Measurements from ENCODE around the gene OLFM1.

OLFM1 gene

DNA sequence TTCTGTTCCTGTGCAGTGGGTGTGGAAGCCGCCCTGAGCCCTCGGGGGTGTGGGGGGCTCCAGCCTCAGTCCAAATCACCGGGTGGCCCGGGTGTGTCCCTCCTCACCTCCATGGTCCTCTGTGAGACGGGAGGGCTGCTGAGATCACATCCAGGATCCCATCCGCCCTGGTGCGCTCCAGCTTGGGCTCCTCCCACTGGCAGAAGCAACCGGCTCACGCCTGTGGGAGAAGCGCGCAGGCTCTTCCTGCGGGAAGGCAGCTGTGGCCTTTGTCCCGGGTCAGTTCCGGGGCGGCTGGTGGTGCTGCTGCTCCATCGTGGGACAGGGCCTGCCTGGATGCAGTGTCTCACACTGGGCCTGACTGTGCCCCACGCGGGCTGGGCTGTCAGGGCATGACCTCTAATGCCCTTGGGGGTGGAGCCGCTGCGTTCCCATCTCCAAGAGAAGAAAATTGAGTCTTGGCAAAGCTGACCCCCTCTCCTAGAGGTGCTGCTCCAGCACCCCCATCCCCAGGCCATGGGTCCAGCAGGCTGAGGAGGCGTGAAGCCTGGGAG is 18.5 kb downstream of the OLFM1 start:
- TF ChIP-seq EGR1 (IDR thresholded peaks at IDR 0.05) (no peak), YY1 (IDR thresholded peaks at IDR 0.05; ENCODE audit: low read depth) (no peak), TCF12 (IDR thresholded peaks at IDR 0.05; ENCODE audit: low read depth) (no peak), TEAD4 (IDR thresholded peaks at IDR 0.05) (no peak), EP300 (IDR thresholded peaks at IDR 0.05; ENCODE audit: borderline replicate concordance) (no peak), ZBTB7A (IDR thresholded peaks at IDR 0.05; ENCODE audit: low read depth) (no peak), RAD21 (IDR thresholded peaks at IDR 0.05; ENCODE audit: low read depth) (no peak), CREB1 (IDR thresholded peaks at IDR 0.05; ENCODE audit: low read depth) (no peak), TAF1 (IDR thresholded peaks at IDR 0.05; ENCODE audit: low read depth) (no peak), CEBPB (IDR thresholded peaks at IDR 0.05) (no peak), NFIC (IDR thresholded peaks at IDR 0.05) (no peak), FOXM1 (IDR thresholded peaks at IDR 0.05; ENCODE audit: borderline replicate concordance, low read depth) (no peak)
- TF ChIP-seq, protein P1, sequence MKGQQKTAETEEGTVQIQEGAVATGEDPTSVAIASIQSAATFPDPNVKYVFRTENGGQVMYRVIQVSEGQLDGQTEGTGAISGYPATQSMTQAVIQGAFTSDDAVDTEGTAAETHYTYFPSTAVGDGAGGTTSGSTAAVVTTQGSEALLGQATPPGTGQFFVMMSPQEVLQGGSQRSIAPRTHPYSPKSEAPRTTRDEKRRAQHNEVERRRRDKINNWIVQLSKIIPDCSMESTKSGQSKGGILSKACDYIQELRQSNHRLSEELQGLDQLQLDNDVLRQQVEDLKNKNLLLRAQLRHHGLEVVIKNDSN (IDR thresholded peaks at IDR 0.05): no peak
- TF ChIP-seq, protein P2, sequence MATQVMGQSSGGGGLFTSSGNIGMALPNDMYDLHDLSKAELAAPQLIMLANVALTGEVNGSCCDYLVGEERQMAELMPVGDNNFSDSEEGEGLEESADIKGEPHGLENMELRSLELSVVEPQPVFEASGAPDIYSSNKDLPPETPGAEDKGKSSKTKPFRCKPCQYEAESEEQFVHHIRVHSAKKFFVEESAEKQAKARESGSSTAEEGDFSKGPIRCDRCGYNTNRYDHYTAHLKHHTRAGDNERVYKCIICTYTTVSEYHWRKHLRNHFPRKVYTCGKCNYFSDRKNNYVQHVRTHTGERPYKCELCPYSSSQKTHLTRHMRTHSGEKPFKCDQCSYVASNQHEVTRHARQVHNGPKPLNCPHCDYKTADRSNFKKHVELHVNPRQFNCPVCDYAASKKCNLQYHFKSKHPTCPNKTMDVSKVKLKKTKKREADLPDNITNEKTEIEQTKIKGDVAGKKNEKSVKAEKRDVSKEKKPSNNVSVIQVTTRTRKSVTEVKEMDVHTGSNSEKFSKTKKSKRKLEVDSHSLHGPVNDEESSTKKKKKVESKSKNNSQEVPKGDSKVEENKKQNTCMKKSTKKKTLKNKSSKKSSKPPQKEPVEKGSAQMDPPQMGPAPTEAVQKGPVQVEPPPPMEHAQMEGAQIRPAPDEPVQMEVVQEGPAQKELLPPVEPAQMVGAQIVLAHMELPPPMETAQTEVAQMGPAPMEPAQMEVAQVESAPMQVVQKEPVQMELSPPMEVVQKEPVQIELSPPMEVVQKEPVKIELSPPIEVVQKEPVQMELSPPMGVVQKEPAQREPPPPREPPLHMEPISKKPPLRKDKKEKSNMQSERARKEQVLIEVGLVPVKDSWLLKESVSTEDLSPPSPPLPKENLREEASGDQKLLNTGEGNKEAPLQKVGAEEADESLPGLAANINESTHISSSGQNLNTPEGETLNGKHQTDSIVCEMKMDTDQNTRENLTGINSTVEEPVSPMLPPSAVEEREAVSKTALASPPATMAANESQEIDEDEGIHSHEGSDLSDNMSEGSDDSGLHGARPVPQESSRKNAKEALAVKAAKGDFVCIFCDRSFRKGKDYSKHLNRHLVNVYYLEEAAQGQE (IDR thresholded peaks at IDR 0.05; ENCODE audit: low read depth): no peak
- TF ChIP-seq, protein P3, sequence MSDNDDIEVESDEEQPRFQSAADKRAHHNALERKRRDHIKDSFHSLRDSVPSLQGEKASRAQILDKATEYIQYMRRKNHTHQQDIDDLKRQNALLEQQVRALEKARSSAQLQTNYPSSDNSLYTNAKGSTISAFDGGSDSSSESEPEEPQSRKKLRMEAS (IDR thresholded peaks at IDR 0.05): no peak

DNA sequence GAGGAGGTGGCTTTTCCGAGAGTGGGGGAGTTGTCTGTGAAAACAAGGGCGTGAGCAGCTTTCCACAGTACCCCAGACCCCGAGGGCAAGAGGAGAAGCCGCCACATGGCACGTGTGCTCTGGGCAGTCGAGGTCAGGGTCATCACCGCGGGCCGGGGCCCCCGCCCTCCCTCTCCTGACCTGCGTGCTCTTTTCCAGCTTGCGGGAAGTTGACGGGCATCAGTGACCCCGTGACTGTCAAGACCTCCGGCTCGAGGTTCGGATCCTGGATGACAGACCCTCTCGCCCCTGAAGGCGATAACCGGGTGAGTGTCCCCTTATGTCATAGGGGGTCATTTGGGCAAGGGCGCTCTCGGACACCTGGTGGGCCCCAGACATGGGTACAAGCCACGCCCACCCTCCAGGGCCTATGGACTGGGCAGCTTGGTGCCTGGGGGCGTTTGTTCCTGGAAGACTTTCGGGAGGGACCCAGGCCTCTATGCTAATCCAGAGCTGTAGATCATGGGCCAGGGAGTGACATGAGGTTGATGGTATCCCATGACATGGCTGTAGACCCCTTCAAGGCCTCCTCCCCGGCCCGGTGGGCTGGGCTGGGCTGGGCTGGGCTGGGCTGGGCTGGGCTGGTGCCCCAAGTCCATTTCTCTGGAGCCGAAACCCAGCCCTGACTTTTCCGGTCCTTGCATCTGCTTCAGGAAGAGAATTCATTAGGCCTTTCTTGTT is 19.2 kb downstream of the OLFM1 start:
- TF ChIP-seq CREB1 (IDR thresholded peaks at IDR 0.05; ENCODE audit: low read depth) (no peak), ZBTB7A (IDR thresholded peaks at IDR 0.05; ENCODE audit: low read depth) (no peak), YY1 (IDR thresholded peaks at IDR 0.05; ENCODE audit: low read depth) (no peak), NFIC (IDR thresholded peaks at IDR 0.05) (no peak), TEAD4 (IDR thresholded peaks at IDR 0.05) (no peak), FOXM1 (IDR thresholded peaks at IDR 0.05; ENCODE audit: borderline replicate concordance, low read depth) (no peak), RAD21 (IDR thresholded peaks at IDR 0.05; ENCODE audit: low read depth) (no peak), TAF1 (IDR thresholded peaks at IDR 0.05; ENCODE audit: low read depth) (no peak)
- TF ChIP-seq, protein P1 (IDR thresholded peaks at IDR 0.05): no peak
- TF ChIP-seq, protein P2 (IDR thresholded peaks at IDR 0.05; ENCODE audit: low read depth): no peak
- TF ChIP-seq, protein P3 (IDR thresholded peaks at IDR 0.05): no peak

DNA sequence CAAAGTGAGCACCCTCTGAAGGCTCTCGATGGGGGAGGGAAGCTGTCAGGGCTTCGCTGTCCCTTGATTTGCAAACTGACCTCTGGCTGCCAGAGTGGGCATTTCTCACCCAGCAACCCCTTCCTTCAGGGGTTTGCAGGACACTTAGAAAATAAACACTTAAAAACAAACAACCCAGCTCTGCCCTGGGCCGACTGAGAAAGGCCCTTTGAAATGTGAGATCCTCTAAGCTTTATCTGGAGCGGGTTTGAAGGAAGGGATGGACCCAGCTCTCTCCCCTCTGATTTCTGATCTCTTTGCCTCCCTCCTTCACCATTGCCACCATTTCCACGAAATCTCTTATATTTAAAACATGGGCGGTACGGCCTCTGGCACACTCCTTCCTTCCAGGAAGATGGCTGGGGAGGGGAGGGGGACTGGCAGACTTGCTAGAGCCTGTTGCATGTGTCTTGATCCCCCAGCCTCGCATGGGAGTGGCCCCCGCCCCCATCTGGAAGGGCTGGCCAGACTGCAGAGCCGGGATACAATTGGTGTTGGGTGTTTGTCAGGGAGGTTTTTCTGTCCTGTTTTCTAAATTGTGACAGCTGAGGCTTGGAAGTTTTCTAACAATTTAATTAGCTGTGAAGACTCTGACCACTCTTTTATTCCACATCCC is 20.2 kb downstream of the OLFM1 start:
- TF ChIP-seq, protein P1 (IDR thresholded peaks at IDR 0.05): no peak
- TF ChIP-seq ZBTB7A (IDR thresholded peaks at IDR 0.05; ENCODE audit: low read depth) (no peak), RAD21 (IDR thresholded peaks at IDR 0.05; ENCODE audit: low read depth) (no peak), TEAD4 (IDR thresholded peaks at IDR 0.05) (no peak), CREB1 (IDR thresholded peaks at IDR 0.05; ENCODE audit: low read depth) (no peak), TCF12 (IDR thresholded peaks at IDR 0.05; ENCODE audit: low read depth) (no peak), TAF1 (IDR thresholded peaks at IDR 0.05; ENCODE audit: low read depth) (no peak)

DNA sequence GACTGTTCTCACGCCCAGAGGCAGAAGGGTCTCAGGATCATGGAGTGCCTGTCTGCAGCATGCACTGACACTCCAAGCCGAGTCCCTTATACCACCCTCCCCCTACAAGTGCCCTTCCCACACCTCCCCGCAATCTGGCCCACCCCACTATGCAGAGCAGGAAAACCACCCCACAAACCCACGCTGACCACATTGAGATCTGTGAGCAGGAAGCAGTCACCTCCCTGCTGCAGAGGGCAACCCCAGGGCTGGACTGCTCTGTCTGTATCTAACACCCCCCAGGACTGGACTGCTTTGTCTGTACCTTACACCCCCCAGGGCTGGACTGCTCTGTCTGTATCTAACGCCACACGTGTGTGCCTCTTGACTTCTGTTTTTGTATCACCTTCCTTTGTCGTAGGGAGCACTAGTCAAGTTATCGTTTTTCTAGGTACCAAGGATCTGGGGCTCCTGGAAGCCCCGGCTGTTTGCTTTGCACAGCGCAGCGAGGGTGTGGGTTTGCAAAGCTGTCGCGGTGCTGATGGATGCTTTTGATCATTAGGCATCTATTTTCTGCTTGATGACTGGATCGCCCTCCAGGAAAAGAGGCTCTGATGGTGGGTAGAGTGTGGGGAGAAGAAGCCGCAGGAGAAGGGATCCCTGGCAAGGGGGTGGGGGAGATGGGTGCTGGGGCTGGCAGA is 21.5 kb downstream of the OLFM1 start:
- TF ChIP-seq TAF1 (IDR thresholded peaks at IDR 0.05; ENCODE audit: low read depth): no peak
- no peak for TF ChIP-seq YY1 (IDR thresholded peaks at IDR 0.05; ENCODE audit: low read depth)
- TF ChIP-seq FOXM1 (IDR thresholded peaks at IDR 0.05; ENCODE audit: borderline replicate concordance, low read depth): no peak
- TF ChIP-seq, protein P2 (IDR thresholded peaks at IDR 0.05; ENCODE audit: low read depth): no peak
- TF ChIP-seq EGR1 (IDR thresholded peaks at IDR 0.05): no peak
- TF ChIP-seq TCF12 (IDR thresholded peaks at IDR 0.05; ENCODE audit: low read depth): no peak
- no peak for TF ChIP-seq TEAD4 (IDR thresholded peaks at IDR 0.05)
- TF ChIP-seq CEBPB (IDR thresholded peaks at IDR 0.05): no peak
- TF ChIP-seq, protein P3 (IDR thresholded peaks at IDR 0.05): no peak
- no peak for TF ChIP-seq ZBTB7A (IDR thresholded peaks at IDR 0.05; ENCODE audit: low read depth)
- TF ChIP-seq RAD21 (IDR thresholded peaks at IDR 0.05; ENCODE audit: low read depth): no peak

All from Ishikawa (cell line).